Endothelial cell of umbilical vein (primary cell): Measurements from ENCODE around the gene PCGF2.

Experiments used
- EZH2 ChIP-seq: IDR thresholded peaks from 2 replicates; pipeline ENCODE4 v1.6.1; 2012; ENCODE audit warnings: borderline replicate concordance, low read depth, mild to moderate bottlenecking, moderate library complexity, low read length, inconsistent platforms; ENCODE audit not compliant: severe bottlenecking
- FOS ChIP-seq: IDR thresholded peaks from 2 replicates; pipeline ENCODE4 v1.6.1; 2011; ENCODE audit warnings: mild to moderate bottlenecking, low read length, moderate library complexity, borderline replicate concordance; ENCODE audit not compliant: insufficient read depth
- GATA2 ChIP-seq: IDR thresholded peaks from 2 replicates; pipeline ENCODE4 v1.7.0; 2011; ENCODE audit warnings: low read depth, mild to moderate bottlenecking, moderate library complexity, mixed read lengths, low read length; ENCODE audit not compliant: insufficient read length, insufficient read depth
- JUN ChIP-seq: IDR thresholded peaks from 2 replicates; pipeline ENCODE4 v1.6.1; 2011; ENCODE audit warnings: borderline replicate concordance, low read depth; ENCODE audit not compliant: insufficient read length, insufficient read depth
- MYC ChIP-seq: IDR thresholded peaks from one replicate; pipeline ENCODE4 v1.6.1; 2011; ENCODE audit warnings: mild to moderate bottlenecking, low read depth, low read length
- POLR2A ChIP-seq: IDR thresholded peaks from 2 replicates; pipeline ENCODE4 v1.6.1; 2012; ENCODE audit warnings: low read depth, mild to moderate bottlenecking, control low read depth, low read length
- POLR2AphosphoS5 ChIP-seq: IDR thresholded peaks from 2 replicates; pipeline ENCODE4 v1.6.1; 2012; ENCODE audit warnings: low read depth, mild to moderate bottlenecking, control low read depth, low read length, moderate library complexity; ENCODE audit not compliant: insufficient read depth
- TF ChIP-seq, protein P1 (sequence below), 2 donors: IDR thresholded peaks; 1 replicate in 1 of 2; 2 replicates in 1 of 2; pipeline ENCODE4 v1.5.1; 2011; ENCODE audit warnings: low read length in 2 of 2, mild to moderate bottlenecking in 2 of 2, moderate library complexity in 2 of 2, control low read depth in 1 of 2, inconsistent platforms in 1 of 2, low read depth in 1 of 2; ENCODE audit not compliant: insufficient read depth in 1 of 2; ENCODE audit errors: extremely low read depth in 1 of 2
- TF ChIP-seq, protein P2 (sequence below): IDR thresholded peaks from 2 replicates; pipeline ENCODE4 v1.6.1; 2011; ENCODE audit not compliant: insufficient read depth, insufficient read length

DNA sequence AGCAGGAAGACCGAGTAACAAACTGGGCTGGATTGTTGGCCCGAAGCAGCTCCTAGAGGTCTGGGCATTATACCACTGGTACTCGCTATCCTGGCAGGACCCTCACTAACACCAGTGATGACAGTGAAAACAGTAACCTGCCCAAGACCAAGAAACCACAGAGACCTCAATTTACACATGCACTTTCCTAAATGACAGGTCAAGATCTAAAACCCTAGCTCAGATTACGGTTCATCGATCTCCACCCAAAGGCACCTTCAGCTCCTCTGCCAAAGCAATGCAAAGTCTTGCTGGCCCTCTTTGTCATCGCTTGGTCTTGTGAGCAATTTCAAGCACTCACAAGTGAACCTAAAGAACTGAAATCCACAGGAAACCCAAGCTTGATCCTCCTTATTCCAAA lies 49.7 kb upstream of the PCGF2 start:
- TF ChIP-seq, protein P1, sequence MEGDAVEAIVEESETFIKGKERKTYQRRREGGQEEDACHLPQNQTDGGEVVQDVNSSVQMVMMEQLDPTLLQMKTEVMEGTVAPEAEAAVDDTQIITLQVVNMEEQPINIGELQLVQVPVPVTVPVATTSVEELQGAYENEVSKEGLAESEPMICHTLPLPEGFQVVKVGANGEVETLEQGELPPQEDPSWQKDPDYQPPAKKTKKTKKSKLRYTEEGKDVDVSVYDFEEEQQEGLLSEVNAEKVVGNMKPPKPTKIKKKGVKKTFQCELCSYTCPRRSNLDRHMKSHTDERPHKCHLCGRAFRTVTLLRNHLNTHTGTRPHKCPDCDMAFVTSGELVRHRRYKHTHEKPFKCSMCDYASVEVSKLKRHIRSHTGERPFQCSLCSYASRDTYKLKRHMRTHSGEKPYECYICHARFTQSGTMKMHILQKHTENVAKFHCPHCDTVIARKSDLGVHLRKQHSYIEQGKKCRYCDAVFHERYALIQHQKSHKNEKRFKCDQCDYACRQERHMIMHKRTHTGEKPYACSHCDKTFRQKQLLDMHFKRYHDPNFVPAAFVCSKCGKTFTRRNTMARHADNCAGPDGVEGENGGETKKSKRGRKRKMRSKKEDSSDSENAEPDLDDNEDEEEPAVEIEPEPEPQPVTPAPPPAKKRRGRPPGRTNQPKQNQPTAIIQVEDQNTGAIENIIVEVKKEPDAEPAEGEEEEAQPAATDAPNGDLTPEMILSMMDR (IDR thresholded peaks at IDR 0.05; ENCODE audit: extremely low read depth in 1 of 2, insufficient read depth in 1 of 2, low read depth in 1 of 2, low read length in 2 of 2) = no peak
- TF ChIP-seq POLR2AphosphoS5 (no peak), POLR2A (no peak), JUN (no peak), EZH2 (no peak), FOS (no peak), GATA2 (no peak), MYC (no peak)
- TF ChIP-seq, protein P2, sequence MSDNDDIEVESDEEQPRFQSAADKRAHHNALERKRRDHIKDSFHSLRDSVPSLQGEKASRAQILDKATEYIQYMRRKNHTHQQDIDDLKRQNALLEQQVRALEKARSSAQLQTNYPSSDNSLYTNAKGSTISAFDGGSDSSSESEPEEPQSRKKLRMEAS = no peak
